Stimulated activated naive CD4-positive, alpha-beta T cell (primary cell): ENCODE data around the gene METTL13.

ENCODE experiments used
- DNase-seq, 6 experiments: peaks; one replicate each; lab custom pipeline; 2025; lab: John Stamatoyannopoulos, UW

METTL13 gene

GRCh38 chr1:171803461-171804022 is 22.1 kb downstream of the METTL13 start:
- no peak for DNase-seq

- DNase-seq: no peak
These were observed 24.1 kb downstream of the METTL13 start for GRCh38 chr1:171805395-171806115.

- DNase-seq: no peak
These were observed 26.1 kb downstream of the METTL13 start for GRCh38 chr1:171807556-171807955.

- DNase-seq: no peak
These were observed 28.4 kb downstream of the METTL13 start for GRCh38 chr1:171809834-171810233.

- no peak for DNase-seq
These were observed 30.2 kb downstream of the METTL13 start for GRCh38 chr1:171811672-171812071.

GRCh38 chr1:171814692-171815091 is 33.2 kb downstream of the METTL13 start:
- no peak for DNase-seq

- DNase-seq: no peak
These were observed 34.9 kb downstream of the METTL13 start for GRCh38 chr1:171816300-171816901.

- no peak for DNase-seq
These were observed 36.2 kb downstream of the METTL13 start for GRCh38 chr1:171817511-171818265.

- DNase-seq: no peak
These were observed 38.5 kb downstream of the METTL13 start for GRCh38 chr1:171819946-171820345.

GRCh38 chr1:171826973-171827372 is 45.5 kb downstream of the METTL13 start:
- no peak for DNase-seq

GRCh38 chr1:171828794-171829193 is 47.3 kb downstream of the METTL13 start:
- DNase-seq: no peak

GRCh38 chr1:171833091-171833825 is 51.8 kb downstream of the METTL13 start:
- DNase-seq: no peak

GRCh38 chr1:171834821-171835220 is 53.4 kb downstream of the METTL13 start:
- DNase-seq: no peak

GRCh38 chr1:171835891-171836290 is 54.4 kb downstream of the METTL13 start:
- DNase-seq: no peak

GRCh38 chr1:171841050-171841910 is 59.8 kb downstream of the METTL13 start, which contains the start of gene DNM3:
TSS of gene DNM3 (plus strand) at chr1:171841498. CDS start at chr1:171841657, 159 bp downstream.
- DNase-seq: peak; percentile 68 to 87 (median 74)

GRCh38 chr1:171841931-171842761 is 60.7 kb downstream of the METTL13 start:
- peak in 4 of 6 experiments; percentile 12 to 28 (median 15) for DNase-seq

GRCh38 chr1:171844381-171844780 is 62.9 kb downstream of the METTL13 start:
- DNase-seq: no peak

- DNase-seq: no peak
These were observed 64.5 kb downstream of the METTL13 start for GRCh38 chr1:171845998-171846397.
